Middle frontal gyrus (tissue), 1 donor: ENCODE results near the gene HCK.

Experiments used
- DNase-seq: peaks from one replicate; pipeline ENCODE4 v3.0.0-alpha.2; 2015; ENCODE audit warnings: low spot score; ENCODE audit errors: extremely low spot score

Gene HCK

GRCh38 chr20:32125506-32125905 lies 73.5 kb downstream of the HCK start:
- DNase-seq, result no peak

- DNase-seq, result no peak
Observed at GRCh38 chr20:32126919-32127318, 74.9 kb downstream of the HCK start.

DNA sequence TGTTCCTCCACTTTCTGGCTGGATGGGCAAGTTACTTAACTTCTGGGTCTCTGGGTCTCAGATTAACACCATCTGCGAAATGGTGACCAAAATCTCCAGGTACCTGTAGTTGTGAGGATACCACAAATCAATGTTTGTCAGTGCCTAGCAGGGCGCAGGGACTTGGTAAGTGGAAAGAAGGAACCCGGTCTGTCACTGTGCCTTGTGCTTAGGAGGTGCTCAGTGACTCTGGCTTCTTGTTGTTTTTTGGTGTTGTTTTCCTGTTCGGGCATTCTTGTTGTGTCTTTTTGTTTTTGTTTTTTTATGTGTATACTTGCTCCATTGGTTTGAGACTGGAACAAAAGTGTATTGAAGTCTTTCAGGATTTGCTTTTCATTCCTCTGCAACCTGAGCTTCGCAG lies 75.3 kb downstream of the HCK start:
- DNase-seq, result no peak

DNA sequence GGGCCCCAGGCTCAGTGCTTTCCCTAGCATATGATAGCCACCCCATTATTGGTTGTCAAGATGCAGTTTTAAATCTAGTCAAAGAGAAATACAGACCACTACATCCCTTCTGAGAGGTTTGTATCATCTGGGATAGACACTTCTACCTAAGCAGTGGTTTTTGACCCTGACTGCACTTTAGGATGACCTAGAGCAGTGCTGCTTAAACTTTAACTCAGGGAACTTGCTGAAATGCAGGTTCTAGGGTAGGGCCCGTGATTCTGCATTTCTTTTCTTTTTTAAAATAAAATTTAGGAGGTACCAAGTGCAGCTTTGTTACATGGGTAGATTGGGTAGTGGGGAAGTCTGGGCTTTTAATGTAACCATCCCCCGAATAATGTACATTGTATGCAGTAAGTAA lies 76.1 kb downstream of the HCK start:
- no peak for DNase-seq

DNA sequence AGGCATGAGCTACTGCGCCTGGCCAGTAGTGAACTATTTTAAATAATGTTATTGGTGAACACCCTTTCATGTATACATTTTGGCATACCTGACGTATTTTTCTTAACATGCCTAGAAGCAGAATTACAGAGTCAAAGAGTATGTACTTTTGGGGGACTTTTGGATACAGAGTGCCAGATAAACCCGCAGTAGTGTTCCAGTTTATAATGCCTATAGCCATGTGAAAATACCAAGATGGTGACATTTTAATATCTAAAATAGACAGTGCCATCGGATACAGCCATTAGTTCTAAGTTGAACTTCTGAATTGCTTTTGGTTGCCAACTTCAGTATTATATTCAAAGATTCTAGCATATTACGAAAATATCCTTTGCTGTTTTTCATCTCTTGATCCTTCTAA lies 77.8 kb downstream of the HCK start:
- no peak for DNase-seq

GRCh38 chr20:32130352-32130751 lies 78.3 kb downstream of the HCK start:
- DNase-seq, result no peak

GRCh38 chr20:32130965-32131364 lies 78.9 kb downstream of the HCK start:
- no peak for DNase-seq

- no peak for DNase-seq
Observed at GRCh38 chr20:32132911-32133549, 81.0 kb downstream of the HCK start.

- no peak for DNase-seq
Observed at GRCh38 chr20:32134026-32134425, 82.0 kb downstream of the HCK start.

- DNase-seq, result no peak
Observed at GRCh38 chr20:32135983-32136515, 84.0 kb downstream of the HCK start.

DNA sequence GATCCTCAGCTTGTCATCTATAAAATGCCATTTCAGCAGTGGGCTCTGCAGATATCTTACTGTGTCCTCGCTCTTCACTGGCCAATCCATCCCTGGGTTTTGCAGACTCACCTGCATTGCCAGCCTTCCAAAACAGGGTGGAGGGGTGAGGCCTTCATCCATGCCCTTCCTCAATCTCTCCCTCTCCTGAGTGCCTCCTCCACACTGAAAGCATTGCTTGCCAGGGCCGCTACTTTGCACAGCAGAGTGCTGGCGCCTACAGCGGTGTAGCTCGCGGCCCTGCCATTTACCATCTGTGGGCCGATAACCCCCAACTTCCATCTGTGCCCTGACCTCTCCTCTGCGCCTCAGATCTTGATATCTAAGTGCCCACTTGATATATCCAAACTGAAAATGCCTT lies 86.9 kb downstream of the HCK start:
- no peak for DNase-seq

- DNase-seq, result no peak
Observed at GRCh38 chr20:32139947-32140346, 87.9 kb downstream of the HCK start.

DNA sequence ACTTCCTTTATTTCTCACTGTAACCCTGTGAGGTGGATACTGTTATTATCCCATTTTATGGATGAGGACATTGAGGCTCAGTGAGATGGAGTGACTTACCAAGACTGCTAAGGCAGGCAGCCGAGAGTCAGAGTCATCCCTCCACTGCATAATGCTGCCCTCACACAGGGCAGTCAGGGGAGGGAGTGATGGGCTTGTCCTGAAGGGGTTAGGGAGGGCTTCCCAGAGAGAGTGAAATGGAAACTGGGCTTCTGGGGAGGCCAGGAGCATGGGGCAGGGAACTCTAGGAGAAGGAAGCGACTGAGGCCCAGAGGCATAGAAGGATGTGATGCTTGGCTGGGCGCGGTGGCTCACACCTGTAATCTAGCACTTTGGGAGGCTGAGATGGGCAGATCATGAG lies 88.6 kb downstream of the HCK start:
- DNase-seq, result no peak

DNA sequence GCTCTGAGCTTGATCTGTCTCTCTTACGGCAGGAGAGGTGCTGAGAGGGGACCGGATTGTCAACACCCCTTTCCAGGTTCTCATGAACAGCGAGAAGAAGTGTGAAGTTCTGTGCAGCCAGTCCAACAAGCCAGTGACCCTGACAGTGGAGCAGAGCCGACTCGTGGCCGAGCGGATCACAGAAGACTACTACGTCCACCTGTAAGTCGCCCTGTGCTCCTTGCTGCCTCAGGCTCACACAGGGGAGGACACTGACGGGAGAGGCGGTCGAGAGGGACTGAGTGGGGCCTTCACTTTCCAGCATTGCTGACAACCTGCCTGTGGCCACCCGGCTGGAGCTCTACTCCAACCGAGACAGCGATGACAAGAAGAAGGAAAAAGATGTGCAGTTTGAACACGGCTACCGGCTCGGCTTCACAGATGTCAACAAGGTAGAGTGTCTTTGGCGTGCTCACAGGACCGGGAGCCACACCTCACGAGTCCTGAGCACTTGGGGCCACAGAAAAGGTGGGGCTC lies 89.5 kb downstream of the HCK start:
- no peak for DNase-seq

GRCh38 chr20:32142088-32142487 lies 90.0 kb downstream of the HCK start:
- no peak for DNase-seq

DNA sequence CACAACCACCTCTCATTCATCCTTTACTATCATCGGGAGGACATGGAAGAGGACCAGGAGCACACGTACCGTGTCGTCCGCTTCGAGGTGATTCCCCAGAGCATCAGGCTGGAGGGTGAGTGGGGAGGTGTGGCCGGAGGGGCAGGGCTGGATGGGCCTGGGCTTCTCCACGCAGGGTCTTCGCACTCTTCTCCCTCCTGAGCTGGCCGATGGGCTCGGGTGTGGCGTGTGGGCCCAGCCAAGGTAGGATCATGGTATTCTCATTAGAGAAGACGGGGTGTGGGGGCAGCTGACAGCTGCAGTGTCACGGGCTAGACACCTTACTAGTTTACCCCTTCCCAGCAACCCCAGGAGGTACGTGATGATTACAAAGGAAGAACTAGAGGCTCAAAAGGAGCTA lies 90.9 kb downstream of the HCK start:
- DNase-seq, result no peak

DNA sequence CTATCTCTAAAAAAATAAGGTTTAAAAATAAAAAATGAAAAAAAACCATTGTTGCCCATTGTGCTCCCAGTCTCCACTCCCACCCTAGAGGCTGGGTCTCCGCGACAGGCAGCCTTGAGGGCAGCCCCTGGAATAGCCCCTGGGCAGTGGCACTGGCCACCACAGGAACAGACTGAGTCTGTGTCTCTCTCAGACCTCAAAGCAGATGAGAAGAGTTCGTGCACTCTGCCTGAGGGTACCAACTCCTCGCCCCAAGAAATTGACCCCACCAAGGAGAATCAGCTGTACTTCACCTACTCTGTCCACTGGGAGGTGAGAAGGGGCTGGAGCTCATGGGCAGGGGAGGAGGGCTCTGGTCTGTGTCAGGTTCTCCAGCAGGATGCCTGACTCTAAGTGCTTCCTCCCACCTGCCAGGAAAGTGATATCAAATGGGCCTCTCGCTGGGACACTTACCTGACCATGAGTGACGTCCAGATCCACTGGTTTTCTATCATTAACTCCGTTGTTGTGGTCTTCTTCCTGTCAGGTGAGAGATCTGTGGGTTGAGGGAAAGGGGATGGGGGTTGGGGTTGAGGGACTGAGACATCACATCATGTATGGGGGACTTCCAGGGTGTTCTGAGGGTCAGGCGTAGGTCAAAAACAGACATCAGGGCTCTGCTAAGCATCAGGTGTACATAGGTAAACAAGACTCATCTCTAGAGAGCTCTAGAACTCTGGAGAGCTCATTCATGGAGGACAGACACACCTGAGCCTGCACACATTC lies 93.0 kb downstream of the HCK start:
- DNase-seq, result no peak

- no peak for DNase-seq
Observed at GRCh38 chr20:32149566-32150170, 97.6 kb downstream of the HCK start.

DNA sequence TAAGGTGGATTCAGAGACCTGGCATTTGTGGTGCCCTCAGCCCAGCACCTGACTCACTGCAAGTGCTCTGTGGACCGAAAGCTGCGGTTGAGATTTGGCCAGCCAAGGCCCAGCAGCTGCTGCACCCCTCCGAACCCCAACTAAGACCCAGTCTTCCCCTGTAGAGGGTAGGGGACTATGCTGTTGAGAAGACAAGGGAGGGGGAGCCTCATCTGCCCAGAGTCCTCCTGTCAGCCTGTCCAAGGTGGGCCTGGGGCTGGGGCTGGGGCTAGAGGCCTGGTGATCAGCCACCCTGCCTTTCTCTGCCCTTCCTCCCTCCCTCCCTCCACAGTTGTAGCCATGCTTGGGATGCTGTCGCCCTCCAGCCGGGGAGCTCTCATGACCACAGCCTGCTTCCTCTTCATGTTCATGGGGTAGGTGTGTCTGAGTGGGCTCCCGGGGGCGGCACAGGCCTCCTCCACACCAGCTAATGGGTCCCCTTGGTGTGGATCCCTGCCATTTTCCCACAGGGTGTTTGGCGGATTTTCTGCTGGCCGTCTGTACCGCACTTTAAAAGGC lies 98.3 kb downstream of the HCK start:
- no peak for DNase-seq
